ENCODE data around the gene MSH3. TPM values are rescaled to one million over a fixed set of nuclear protein-coding genes. Genes with fewer than 3 reads are reported as not detected.
"Not testable (repeated sequence)": the region's sequence is repeated elsewhere in the genome, so short reads cannot be mapped to it uniquely, and the experiment has no call there.

MSH3 gene
- total RNA-seq, 1 donor from 2014 or later = 7.8 TPM

DNA sequence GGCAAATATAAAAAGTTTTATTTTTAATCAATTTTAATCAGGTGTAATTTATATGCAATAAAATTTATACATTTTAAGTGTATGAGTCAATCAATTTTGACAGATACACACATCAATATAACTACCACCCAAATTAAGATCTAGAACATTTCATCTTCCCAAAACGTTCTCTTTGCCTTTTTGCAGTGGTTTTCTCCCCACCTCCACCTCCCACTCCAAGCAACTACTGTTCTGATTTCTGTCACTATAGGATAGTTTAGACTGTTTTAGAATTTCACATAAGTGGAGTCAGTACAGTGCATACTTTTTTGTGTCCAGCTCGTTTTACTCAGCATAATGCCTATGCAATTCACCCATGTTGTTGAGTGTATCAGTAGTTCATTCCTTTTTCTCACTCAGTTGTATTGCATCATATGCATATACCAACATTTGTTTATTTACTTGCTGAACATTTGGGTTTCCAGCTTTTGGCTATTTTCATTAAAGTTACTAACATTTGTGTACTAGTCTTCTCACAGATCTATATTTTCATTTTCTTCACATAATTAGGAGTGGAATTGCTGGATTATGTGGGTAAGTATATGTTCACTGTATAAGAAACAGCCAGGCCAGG, 52.5 kb downstream of the MSH3 start:
- no peak for DNase-seq (ENCODE audit: low read depth in 2 of 2)

DNA sequence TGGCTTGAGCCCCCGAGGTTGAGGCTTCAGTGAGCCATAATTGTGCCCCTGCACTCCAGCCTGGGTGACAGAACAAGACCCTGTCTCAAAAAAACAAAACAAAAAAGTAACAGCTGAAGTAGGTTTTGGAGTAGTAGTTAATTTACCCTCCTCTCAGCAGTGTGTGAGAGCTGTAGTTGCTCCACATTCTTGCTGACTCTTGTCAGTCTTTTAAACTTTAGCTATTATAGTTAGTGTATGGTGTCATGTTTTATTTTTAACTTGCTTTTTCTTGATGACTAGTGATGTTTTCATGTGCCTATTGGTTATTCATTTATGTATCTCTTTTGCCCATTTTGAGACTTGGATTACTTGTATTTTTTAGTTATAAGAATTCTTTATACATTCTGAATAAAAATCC, 53.2 kb downstream of the MSH3 start:
- DNase-seq (ENCODE audit: low read depth in 2 of 2) = no peak

DNA sequence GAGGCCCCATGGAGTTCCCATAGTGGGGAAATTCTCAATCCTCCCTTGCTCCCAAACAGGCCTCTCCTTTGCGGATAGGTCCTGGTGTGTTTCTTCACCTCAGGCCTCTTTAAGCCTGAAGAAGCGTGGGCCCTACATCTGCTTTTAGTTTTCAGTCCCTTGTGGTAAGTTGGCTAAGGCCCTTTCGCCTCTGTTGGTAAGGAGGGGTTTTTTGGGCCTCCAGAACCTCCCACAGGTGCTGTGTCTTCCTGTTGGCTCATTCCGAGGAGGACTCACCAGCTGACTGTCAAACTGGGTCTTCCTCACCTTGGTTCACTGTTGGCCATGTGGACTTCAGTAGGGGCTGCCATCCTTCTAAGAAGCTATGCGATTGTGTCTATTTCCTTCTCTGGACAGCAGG, 56.8 kb downstream of the MSH3 start:
- no peak for DNase-seq (ENCODE audit: low read depth in 2 of 2)

DNA sequence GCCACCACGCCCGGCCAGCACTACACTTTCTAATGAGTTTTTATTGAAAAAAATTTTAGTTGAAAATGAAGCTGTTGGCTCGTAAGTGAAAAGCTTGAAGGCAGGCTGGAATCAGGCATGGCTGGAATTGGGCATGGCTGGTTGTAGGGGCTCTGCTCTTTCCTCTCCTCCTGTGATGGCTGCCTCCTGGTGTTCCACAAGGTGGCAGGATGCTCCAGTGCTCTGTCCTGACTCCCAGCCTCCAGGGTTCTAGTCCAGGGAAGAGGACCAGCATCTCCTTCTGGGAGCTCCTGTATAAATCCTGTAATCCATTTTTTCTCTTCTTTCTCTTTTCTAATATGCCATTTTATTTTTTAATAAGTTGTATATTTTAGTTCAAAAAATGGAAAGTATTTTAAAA, 57.5 kb downstream of the MSH3 start:
- peak; percentile 24 to 36 for DNase-seq (ENCODE audit: low read depth in 2 of 2)

DNA sequence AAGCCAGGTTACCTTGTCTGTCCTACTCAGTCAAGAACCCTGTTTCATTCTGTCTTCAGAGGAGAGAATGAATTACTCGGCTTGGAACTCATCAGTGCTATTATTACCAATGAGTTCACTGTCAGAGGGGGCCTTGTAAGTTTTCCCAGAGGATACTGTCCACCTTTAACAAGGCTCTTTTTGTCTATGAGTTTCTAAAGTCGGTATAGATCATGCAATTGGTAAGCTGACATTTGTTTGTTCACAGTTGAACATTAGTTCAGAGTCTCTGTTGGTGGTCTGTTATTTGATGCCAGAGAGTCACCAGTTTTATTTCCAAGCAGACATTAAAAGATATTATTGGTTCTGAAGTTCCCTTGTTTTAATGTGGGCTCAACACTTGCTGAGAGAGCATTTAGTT, 58.5 kb downstream of the MSH3 start:
- DNase-seq (ENCODE audit: low read depth in 2 of 2) = no peak

DNA sequence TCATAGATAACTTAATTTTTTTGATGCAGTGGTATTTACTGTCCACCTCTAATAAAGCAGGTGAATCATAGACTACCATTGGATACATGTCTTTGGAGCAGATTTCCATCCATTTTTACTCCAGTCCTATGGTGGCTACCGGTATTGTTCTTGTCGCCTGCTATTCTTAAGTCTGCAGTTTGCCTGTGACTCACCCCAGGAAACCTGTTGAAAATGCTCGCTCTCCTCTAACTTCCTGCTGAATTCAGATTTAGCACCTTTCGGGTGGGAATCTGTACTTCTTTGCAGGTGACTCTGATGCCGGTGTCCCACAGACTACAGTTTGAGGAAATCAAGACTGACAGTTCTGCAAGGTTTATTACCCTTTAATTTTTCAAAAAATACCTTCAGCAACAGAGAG, 59.2 kb downstream of the MSH3 start:
- peak; percentile 22 to 75 for DNase-seq (ENCODE audit: low read depth in 2 of 2)

DNA sequence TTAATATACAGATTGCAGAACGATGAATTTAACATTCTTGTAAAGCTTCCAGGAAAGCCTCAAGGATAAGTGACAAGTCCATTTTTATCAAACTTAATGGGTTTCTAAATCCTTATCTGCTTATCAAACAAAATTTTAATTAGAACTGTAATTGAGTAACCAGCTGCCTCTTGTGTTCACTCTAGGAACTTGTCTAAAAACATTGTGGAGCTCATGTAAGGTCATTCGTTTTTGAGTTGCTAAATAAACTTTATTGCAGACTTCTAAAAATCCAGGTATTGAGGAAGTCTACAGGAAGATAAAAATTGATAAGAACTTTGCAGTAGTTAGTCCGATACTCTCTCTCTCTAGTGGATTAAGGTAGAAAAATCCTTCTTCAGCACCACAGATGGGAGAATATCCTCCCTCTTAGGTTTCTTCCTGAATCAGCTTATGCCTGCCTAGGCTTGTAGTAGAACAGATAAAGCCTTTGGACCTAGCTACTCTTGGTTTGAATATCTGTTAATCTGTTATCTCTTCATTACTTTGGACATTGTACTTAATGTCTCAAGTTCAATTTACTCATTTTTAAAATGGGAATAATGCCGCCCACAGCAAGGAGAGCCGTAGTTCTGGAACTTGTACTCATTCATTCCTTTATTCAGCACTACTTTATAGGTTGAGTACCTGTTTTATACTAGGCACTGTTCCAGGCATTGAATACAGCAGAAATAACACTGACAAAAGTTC, 60.3 kb downstream of the MSH3 start:
- DNase-seq (ENCODE audit: low read depth in 2 of 2) = no peak

DNA sequence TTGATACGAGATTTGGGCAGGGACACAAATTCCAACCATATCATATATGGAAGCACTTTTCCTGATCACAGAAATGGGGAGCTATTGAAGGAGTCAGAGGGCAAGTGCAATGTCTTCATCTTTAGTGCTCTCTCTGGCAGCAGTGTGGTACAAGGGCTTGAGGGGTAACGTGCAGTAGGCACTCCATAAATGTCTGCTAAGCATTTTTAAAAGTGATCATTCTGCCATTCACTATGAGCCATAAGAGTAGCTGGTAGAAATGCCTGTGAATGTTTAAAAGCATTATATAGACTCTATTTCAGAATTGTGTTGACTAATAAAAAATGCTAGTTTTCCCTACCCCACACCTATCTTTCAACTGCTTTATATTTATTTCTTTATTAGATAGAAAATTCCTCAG, 61.4 kb downstream of the MSH3 start:
- DNase-seq (ENCODE audit: low read depth in 2 of 2) = no peak

DNA sequence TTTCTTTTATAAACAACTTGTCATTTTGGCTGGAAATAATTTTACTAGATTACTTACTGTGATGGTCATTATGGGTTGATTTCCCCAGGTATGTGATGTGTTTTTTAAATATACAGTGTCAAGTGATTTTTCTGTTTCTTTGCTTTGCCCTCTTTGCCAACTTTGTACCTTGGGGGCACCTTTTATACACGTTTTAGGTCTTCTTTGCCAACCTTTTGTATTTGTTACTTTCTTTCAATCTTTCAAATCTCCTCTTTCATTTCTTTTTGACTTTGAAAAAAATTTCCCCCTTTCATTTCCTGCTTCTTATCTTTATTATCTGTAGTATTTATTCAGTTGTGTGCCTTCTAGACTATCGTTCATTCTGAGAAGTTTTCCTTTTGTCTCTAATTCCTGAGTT, 65.7 kb downstream of the MSH3 start:
- no peak for DNase-seq (ENCODE audit: low read depth in 2 of 2)

DNA sequence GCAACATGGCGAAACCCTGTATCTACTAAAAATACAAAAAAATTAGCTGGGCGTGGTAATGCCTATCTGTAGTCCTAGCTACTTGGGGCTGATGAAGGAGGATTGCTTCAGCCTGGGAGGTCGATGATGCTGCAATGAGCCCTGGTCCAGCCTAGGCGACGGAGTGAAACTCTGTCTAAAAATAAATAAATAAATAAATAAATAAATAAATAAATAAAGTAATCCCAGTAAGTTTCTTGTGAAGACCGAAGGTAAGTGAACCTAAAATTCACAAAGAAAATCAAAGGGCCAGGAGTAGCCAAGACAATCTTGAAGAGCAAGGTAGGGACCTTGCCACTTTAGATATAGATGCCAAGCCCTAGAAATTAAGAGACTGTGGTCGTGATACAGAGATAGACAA, 68.5 kb downstream of the MSH3 start:
- DNase-seq (ENCODE audit: low read depth in 2 of 2) = no peak

DNA sequence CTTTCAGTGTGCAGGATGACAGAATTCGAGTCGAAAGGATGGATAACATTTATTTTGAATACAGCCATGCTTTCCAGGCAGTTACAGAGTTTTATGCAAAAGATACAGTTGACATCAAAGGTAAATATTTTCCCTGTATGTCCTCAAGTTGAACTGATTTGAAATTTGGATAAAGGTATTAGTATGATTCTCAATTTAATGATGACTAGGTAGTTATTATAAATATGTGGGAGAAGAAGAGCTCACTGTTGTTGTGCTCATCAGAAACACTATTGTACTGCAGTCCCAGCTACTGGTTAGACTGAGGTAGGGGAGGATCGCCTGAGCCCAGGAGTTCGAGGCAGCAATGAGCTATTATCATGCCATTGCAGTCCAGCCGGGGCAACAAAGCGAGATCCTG, 71.0 kb downstream of the MSH3 start:
- no peak for DNase-seq (ENCODE audit: low read depth in 2 of 2)

DNA sequence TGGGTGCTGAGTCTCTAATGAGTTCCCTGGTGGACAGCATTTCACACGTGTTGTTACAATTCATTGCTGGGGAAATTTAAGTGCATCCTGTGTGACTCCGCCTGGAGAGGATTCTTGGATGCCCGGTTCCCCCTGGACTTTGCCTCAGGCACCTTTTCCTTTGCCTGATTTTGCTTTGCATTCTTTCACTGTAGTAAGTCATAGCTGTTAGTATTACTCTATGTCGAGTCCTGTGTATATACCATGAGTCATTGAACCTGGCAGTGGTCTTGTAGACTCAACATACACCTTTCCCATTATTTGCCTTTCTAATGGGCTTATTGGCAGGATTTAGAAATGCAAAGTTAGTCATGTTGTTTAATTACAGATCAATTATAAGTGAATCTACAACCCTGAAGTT, 82.3 kb downstream of the MSH3 start:
- no peak for DNase-seq (ENCODE audit: low read depth in 2 of 2)

DNA sequence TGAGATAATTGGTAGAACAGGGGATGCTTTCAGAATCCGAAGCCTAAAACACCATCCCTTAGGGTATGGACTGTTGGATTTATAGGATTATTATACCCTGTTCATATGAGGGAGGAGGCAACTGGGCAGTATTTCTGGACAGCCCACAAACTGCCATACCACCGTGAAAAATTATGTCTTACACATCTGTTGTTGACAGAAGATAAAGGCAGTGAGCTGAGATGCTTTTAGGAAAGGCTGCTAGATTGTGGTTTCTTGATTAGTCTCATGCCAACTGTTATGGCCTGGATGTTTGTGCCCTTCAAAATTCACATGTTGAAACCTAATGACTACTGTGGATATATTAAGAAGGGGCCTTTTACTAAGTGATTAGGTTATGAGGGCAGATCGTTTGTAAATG, 84.0 kb downstream of the MSH3 start:
- DNase-seq (ENCODE audit: low read depth in 2 of 2) = no peak

DNA sequence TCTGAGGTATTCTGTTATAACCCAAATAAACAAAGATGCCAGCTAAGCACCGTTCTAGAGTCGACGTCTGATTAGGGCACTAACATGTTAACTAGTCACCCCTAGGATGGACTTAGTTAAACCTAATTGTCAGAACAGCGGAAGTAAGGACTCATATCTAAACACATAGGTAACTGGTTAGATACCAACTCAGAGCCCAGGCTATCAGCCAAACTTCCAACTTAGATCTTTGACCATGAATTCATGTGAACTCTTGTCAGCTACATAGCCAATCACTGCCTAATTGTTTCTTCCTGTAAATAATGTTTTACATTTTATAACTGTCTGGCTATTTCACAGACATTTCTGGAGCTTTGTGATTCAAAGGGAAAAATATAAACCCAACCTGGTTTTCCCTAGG, 84.6 kb downstream of the MSH3 start:
- no peak for DNase-seq (ENCODE audit: low read depth in 2 of 2)

DNA sequence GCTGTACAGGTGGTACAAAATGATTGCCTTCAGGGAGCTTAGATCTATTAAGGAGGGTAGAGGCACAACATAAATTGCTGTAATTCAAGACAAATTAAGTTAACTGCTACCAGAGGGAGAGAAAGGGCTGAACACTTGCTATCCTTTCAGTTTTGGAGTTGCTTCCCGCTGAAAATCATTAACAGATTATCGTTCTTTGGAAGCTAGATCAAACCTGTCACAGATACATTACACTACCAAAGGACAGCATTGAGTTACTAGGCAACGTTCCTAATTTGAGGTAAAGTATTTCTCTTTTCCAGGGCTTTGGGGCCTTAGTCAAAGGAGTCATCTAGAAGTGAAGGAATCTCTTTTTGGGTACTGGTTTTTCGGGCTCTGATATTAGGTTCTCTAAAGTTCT, 85.0 kb downstream of the MSH3 start:
- DNase-seq (ENCODE audit: low read depth in 2 of 2) = no peak

DNA sequence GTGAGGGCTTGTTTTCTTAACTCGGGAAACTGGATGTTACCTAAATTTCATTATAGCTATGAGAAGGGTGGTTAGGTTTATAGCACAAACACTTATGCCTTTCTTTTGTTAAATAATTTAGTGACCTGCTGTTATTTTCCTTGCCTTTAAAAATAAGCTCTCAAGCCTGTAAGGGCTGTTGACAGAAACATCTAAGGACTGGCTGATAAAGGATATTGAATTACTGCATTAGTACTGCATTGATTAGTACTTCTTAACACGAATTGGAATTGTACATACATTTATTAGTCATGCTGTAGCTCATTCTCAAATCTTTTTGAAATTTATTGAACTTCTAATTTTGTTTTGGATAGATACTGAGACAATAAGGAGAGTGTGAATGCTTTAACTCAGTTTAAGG, 85.4 kb downstream of the MSH3 start:
- DNase-seq (ENCODE audit: low read depth in 2 of 2) = no peak

DNA sequence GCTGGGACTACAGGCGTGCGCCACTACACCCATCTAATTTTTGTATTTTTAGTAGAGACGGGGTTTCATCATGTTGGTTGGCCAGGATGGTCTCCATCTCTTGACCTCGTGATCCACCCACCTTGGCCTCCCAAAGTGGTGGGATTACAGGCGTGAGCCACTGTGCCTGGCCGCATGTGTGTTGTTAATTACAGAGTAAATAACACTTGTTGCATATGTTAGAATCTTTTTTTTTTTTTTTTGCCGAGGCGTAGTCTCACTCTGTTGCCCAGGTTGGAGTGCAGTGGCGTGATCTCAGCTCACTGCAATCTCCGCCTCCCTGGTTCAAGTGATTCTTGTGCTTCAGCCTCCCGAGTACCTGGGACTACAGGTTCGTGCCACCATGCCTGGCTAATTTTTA, 86.0 kb downstream of the MSH3 start:
- not testable (repeated sequence) for DNase-seq (ENCODE audit: low read depth in 2 of 2)

DNA sequence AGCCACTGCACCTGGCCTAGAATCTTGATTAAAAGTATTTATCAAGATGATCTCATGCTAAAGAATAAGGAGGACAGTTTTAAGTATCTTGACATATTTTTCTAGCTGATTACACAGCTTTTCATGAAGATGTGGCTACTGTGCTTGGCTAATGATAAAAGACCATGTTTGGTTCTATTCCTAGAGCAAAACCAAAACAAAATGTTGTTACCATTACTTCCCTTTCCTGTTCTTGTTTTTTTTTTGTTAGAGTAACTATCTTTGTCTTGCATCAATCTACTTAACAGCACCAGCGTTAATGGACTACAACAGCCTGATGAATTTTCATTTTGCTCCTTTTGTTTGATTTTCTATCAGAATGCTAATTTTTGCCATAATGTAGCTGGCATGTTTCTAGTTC, 86.5 kb downstream of the MSH3 start:
- DNase-seq (ENCODE audit: low read depth in 2 of 2) = no peak

DNA sequence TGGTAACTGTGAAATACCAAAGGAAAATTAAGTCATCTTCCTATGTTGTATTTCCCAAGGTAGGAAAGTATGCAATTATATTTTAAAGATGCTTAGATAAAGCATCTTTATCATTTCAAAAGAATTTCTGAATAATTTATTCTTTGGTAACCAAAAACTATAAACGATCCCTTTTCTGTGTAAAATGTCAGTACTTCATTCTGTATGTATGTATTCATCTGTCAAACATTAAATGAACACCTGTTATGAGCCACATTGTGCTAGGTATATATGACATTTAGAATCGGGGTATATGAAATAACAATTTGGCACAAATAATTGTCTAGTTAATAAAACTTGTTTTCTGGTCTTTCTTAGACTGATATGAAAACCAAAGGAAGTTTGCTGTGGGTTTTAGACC, 89.7 kb downstream of the MSH3 start:
- DNase-seq (ENCODE audit: low read depth in 2 of 2) = no peak

DNA sequence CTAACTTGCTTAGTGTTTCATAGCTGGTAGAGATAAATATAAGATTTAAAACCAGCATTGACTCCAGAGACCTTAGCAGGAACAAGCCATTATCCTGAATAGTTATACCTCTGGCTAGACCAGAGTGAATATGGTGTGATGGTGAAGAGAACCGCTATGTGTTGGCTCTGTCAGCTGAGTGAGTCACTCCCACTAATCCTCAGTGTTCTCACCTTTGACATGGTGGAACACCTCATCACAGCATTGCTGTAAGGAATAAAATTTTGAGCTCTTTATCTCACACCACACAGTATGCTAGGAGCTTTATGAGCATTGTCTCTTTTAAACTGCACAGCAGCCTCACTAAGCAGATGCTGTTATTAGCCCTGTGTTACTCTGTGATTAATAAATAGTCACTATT, 91.0 kb downstream of the MSH3 start:
- DNase-seq (ENCODE audit: low read depth in 2 of 2) = no peak

DNA sequence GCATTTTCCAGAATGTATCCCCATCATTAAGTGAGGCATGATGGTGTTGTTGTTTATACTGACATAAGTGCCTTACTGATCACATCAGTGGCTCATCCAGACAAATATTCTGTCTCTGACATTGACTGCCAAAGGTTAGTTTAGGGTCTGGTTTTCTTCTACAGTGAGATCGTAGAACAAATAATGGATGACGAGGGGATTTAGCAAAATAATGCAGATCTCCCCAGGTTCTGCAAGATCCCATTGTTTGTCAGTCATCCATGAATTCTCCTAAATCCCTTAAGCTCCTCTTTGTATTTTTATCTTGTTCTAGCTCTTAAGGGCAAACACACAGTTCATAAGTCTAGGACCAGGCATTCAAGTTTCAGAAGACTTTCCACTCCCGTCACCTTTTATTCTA, 93.5 kb downstream of the MSH3 start:
- DNase-seq (ENCODE audit: low read depth in 2 of 2) = no peak

DNA sequence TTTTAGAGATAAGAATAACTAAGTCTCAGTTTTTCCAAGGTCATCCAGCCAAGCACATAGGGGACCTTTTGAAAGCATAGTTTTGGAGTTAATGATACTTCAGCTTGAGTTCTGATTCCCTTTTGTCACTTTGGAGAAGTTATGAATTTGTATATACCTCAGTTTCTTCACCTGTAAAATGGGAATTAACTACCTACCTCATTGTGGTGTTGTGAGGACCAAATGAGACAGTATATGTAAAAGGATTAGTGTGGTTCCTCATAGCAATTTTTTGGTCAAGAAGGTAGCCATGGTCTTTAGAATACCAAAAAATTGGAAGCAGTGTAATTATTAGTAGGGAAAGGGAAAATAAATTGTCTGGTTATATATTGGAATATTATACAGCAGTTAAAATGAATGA, 98.0 kb downstream of the MSH3 start:
- no peak for DNase-seq (ENCODE audit: low read depth in 2 of 2)

DNA sequence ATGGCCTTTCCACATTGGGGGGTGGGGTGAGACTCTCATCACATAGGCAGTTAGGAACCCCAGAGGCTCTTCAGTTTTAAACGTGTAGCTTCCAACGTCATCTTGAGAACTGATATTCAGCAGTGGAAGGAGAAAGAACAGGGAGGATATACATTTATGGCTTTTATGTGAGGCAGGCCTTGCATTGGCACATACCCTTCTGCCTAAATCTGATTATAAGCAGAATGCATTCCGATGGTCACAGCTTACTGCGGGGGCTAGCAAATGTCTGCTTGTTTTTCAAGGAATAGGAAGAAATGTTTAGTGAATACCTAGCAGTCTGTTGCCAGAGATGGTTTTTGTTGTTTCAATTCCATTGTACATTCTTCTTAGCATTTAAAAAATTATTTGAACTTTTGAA, 99.3 kb downstream of the MSH3 start:
- DNase-seq (ENCODE audit: low read depth in 2 of 2) = no peak

DNA sequence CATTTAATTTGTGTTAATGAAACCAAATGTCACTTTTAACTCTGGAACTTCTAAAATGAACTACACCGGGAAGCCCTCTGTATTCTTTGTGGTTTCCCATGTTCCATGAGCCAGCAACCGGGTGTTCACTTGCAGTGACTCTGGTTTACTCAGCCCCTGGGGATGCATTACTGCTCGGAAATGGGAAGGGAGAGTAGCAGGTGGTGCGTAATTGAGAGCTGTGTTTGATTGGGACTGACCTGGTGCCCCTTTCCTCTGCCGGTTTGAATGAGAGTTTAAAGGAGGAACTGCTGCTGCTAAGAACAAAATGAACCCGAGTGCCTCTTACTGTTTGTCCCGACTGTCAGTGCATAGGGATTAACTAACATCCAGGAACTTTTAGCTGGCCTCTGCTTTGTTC, 100.4 kb downstream of the MSH3 start:
- no peak for DNase-seq (ENCODE audit: low read depth in 2 of 2)

Measured in dermis microvascular lymphatic vessel endothelial cell (primary cell).